Measurements from ENCODE around the gene DELE1.

DNA sequence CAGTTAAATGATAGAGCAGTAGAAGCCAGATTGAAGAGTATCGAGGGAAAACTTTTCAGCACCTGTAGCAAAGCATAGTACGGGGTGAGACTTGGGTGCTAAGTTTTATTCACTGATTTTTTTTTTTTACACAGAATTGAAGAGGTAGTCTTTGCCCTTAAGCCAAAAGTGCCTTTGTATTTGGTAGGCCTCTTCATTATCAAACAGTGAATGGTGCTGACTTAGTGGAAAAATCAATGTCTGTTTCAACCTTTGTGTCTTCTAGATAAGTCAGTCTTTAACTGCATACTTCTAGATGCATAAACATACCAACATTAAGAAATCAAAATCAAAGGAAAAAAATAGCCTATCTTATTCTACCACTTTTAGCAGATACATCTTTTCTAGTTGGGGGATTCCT lies 59.0 kb downstream of the DELE1 start:
- TF ChIP-seq, protein P1, sequence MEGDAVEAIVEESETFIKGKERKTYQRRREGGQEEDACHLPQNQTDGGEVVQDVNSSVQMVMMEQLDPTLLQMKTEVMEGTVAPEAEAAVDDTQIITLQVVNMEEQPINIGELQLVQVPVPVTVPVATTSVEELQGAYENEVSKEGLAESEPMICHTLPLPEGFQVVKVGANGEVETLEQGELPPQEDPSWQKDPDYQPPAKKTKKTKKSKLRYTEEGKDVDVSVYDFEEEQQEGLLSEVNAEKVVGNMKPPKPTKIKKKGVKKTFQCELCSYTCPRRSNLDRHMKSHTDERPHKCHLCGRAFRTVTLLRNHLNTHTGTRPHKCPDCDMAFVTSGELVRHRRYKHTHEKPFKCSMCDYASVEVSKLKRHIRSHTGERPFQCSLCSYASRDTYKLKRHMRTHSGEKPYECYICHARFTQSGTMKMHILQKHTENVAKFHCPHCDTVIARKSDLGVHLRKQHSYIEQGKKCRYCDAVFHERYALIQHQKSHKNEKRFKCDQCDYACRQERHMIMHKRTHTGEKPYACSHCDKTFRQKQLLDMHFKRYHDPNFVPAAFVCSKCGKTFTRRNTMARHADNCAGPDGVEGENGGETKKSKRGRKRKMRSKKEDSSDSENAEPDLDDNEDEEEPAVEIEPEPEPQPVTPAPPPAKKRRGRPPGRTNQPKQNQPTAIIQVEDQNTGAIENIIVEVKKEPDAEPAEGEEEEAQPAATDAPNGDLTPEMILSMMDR (tag by site-specific recombination; IDR thresholded peaks at IDR 0.05), result no peak
- TF ChIP-seq, protein P2, sequence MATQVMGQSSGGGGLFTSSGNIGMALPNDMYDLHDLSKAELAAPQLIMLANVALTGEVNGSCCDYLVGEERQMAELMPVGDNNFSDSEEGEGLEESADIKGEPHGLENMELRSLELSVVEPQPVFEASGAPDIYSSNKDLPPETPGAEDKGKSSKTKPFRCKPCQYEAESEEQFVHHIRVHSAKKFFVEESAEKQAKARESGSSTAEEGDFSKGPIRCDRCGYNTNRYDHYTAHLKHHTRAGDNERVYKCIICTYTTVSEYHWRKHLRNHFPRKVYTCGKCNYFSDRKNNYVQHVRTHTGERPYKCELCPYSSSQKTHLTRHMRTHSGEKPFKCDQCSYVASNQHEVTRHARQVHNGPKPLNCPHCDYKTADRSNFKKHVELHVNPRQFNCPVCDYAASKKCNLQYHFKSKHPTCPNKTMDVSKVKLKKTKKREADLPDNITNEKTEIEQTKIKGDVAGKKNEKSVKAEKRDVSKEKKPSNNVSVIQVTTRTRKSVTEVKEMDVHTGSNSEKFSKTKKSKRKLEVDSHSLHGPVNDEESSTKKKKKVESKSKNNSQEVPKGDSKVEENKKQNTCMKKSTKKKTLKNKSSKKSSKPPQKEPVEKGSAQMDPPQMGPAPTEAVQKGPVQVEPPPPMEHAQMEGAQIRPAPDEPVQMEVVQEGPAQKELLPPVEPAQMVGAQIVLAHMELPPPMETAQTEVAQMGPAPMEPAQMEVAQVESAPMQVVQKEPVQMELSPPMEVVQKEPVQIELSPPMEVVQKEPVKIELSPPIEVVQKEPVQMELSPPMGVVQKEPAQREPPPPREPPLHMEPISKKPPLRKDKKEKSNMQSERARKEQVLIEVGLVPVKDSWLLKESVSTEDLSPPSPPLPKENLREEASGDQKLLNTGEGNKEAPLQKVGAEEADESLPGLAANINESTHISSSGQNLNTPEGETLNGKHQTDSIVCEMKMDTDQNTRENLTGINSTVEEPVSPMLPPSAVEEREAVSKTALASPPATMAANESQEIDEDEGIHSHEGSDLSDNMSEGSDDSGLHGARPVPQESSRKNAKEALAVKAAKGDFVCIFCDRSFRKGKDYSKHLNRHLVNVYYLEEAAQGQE (tag by site-specific recombination; IDR thresholded peaks at IDR 0.05), result no peak
- TF ChIP-seq ZNF133 (tag by site-specific recombination; IDR thresholded peaks at IDR 0.05) (no peak), ZBTB21 (tag by site-specific recombination; IDR thresholded peaks at IDR 0.05) (no peak), EGR2 (tag by site-specific recombination; IDR thresholded peaks at IDR 0.05; ENCODE audit: low read depth) (no peak)
- TF ChIP-seq, protein P3, sequence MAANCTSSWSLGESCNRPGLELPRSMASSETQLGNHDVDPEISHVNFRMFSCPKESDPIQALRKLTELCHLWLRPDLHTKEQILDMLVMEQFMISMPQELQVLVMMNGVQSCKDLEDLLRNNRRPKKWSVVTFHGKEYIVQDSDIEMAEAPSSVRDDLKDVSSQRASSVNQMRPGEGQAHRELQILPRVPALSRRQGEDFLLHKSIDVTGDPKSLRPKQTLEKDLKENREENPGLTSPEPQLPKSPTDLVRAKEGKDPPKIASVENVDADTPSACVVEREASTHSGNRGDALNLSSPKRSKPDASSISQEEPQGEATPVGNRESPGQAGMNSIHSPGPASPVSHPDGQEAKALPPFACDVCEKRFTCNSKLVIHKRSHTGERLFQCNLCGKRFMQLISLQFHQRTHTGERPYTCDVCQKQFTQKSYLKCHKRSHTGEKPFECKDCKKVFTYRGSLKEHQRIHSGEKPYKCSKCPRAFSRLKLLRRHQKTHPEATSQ (tag by site-specific recombination; IDR thresholded peaks at IDR 0.05), result no peak
- TF ChIP-seq, protein P4, sequence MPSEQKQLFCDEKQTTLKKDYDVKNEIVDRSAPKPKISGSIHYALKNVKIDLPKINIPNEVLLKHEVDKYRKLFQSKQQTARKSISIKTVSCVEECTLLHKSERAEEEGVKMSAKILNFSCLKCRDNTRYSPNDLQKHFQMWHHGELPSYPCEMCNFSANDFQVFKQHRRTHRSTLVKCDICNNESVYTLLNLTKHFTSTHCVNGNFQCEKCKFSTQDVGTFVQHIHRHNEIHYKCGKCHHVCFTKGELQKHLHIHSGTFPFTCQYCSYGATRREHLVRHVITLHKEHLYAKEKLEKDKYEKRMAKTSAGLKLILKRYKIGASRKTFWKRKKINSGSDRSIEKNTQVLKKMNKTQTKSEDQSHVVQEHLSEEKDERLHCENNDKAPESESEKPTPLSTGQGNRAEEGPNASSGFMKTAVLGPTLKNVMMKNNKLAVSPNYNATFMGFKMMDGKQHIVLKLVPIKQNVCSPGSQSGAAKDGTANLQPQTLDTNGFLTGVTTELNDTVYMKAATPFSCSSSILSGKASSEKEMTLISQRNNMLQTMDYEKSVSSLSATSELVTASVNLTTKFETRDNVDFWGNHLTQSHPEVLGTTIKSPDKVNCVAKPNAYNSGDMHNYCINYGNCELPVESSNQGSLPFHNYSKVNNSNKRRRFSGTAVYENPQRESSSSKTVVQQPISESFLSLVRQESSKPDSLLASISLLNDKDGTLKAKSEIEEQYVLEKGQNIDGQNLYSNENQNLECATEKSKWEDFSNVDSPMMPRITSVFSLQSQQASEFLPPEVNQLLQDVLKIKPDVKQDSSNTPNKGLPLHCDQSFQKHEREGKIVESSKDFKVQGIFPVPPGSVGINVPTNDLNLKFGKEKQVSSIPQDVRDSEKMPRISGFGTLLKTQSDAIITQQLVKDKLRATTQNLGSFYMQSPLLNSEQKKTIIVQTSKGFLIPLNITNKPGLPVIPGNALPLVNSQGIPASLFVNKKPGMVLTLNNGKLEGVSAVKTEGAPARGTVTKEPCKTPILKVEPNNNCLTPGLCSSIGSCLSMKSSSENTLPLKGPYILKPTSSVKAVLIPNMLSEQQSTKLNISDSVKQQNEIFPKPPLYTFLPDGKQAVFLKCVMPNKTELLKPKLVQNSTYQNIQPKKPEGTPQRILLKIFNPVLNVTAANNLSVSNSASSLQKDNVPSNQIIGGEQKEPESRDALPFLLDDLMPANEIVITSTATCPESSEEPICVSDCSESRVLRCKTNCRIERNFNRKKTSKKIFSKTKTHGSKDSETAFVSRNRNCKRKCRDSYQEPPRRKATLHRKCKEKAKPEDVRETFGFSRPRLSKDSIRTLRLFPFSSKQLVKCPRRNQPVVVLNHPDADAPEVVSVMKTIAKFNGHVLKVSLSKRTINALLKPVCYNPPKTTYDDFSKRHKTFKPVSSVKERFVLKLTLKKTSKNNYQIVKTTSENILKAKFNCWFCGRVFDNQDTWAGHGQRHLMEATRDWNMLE (tag by site-specific recombination; conservative IDR thresholded peaks at IDR 0.05; ENCODE audit: low read depth), result no peak

All from HEK293 (cell line).